ENCODE results near the gene HAPSTR1. TPM values are rescaled to one million over a fixed set of nuclear protein-coding genes. Genes with fewer than 3 reads are reported as not detected.

Gene HAPSTR1
- total RNA-seq, 1 experiment from 2014 or later = 85.2 TPM

DNA sequence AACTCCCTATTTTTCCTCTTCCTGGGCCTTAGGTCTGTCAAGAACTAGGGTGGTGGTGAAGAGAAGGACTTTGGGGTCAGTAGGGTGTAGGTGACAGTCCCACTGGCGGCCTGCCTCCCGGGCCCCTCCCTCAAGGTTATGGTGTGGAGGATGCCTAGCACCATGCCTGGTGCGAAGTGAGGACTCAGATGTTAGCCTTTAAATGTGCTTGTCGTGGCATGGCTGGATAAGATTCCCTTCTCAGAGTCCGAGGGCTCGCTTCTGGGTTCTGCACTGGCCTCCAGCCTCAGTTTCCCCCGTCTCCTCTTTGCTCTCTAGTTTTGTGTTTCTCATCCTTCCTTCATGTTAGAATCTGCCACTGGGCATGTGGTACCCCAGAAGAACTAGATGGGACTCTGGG, 32.0 kb downstream of the HAPSTR1 start:
- no peak overlapping the region for H2BK5ac ChIP-seq (ENCODE audit: insufficient read length, low read length)
- no peak overlapping the region for H2AFZ ChIP-seq (ENCODE audit: low read length)
- no peak overlapping the region for H3K56ac ChIP-seq (ENCODE audit: insufficient read length, low read depth, low read length)
- no peak overlapping the region for H3K18ac ChIP-seq (ENCODE audit: insufficient read length, low read depth, low read length)
- H3T11ph ChIP-seq (ENCODE audit: low read length) = no peak overlapping the region
- no peaks in the 10 kb centered on the region for H3K27me3 ChIP-seq (ENCODE audit: insufficient read depth, low read length)
- H4K8ac ChIP-seq (replicated peaks; ENCODE audit: insufficient read length, low read depth, low read length) = no peak overlapping the region
- Mint-ChIP-seq H3K27me3 (ENCODE audit: low read depth) (no peaks in the 10 kb centered on the region), H3K9me3 (no peaks in the 10 kb centered on the region), H3K4me1 (peaks cover 23 to 30% of the 10 kb centered on the region in 2 experiments), H3K27ac (no peak overlapping the region), H3K4me3 (no peak overlapping the region), H3K36me3 (ENCODE audit: insufficient read depth in 1 of 3, low read depth in 3 of 3) (peaks cover 16 to 30% (median 29%) of the 10 kb centered on the region in 3 experiments; a peak in 6 of 7 replicates)
- no peak for TF ChIP-seq CTCF (conservative IDR thresholded peaks at IDR 0.05)
- H3K9ac ChIP-seq (ENCODE audit: extremely low read depth, insufficient read length, low read length) = no peak overlapping the region
- H2BK120ac ChIP-seq (ENCODE audit: low read depth, low read length, poor library complexity, severe bottlenecking) = no peak overlapping the region
- H3K9me3 ChIP-seq (ENCODE audit: control insufficient read depth, low read depth, low read length) = no peaks in the 10 kb centered on the region
- no peak overlapping the region for H2AK5ac ChIP-seq (ENCODE audit: insufficient read length, low read length)
- peaks cover 4% of the 10 kb centered on the region; the same call in 1 of the 2 replicates for H3K4me1 ChIP-seq (ENCODE audit: insufficient read depth, low read length)
- H3K27ac ChIP-seq (ENCODE audit: insufficient read length, low read depth, low read length) = no peak overlapping the region
- H3K4ac ChIP-seq (ENCODE audit: low read depth, low read length) = no peak overlapping the region
- WGBS (ENCODE audit: extremely low coverage, insufficient read length, low lambda C conversion rate) = no CpG with 5 or more reads among the region's 7 CpGs
- no peaks in the 10 kb centered on the region for H3K79me1 ChIP-seq (ENCODE audit: insufficient read depth, low read depth, low read length, poor library complexity, severe bottlenecking)
- no peak overlapping the region for H2BK12ac ChIP-seq (ENCODE audit: insufficient read length, low read depth, low read length)
- H4K5ac ChIP-seq (ENCODE audit: insufficient read length, low read depth, low read length) = no peak overlapping the region
- no peaks in the 10 kb centered on the region for H3K79me2 ChIP-seq (ENCODE audit: insufficient read depth, low read length)
- DNase-seq = no peak
- no peak overlapping the region for H2BK15ac ChIP-seq (ENCODE audit: low read depth, low read length)
- H3K23me2 ChIP-seq (ENCODE audit: insufficient read length, low read depth, low read length, poor library complexity, severe bottlenecking) = no peaks in the 10 kb centered on the region
- H3K23ac ChIP-seq (ENCODE audit: insufficient read length, low read depth, low read length) = no peak overlapping the region
- H3K4me2 ChIP-seq (ENCODE audit: insufficient read depth, insufficient read length, low read length) = no peak overlapping the region
- no peak overlapping the region for H3K14ac ChIP-seq (ENCODE audit: insufficient read depth, low read length)
- H4K20me1 ChIP-seq (ENCODE audit: control insufficient read depth, insufficient read depth, insufficient read length) = no peaks in the 10 kb centered on the region
- H4K91ac ChIP-seq (ENCODE audit: insufficient read length, low read depth, low read length) = no peak overlapping the region
- no peak overlapping the region for H2BK20ac ChIP-seq (ENCODE audit: low read depth, low read length, poor library complexity, severe bottlenecking)

Data from H9 (cell line).